ENCODE results near the gene ERGIC2.

GRCh38 chr12:29376118-29376517, 4.9 kb downstream of the ERGIC2 start:
- TF ChIP-seq DNMT1 (IDR thresholded peaks at IDR 0.05) (no peak), ZHX1 (conservative IDR thresholded peaks at IDR 0.05; ENCODE audit: low read length) (no peak), BHLHE40 (IDR thresholded peaks at IDR 0.05; ENCODE audit: low read length) (no peak)
